Colonic mucosa (tissue), 4 donors: Measurements from ENCODE around the gene ADGRF4. TPM values are rescaled to one million over a fixed set of nuclear protein-coding genes. Genes with fewer than 3 reads are reported as not detected.

ENCODE experiments used
- DNase-seq: peaks from one replicate; pipeline ENCODE4 v3.0.0-alpha.2; 2020
- H3K27ac ChIP-seq: fragments of 200-600 bp; one replicate; pipeline ENCODE4 v1.8.0; 2021
- H3K27me3 ChIP-seq: fragments of 200-600 bp; one replicate; pipeline ENCODE4 v1.8.0; 2021
- H3K36me3 ChIP-seq: fragments of 200-600 bp; one replicate; pipeline ENCODE4 v1.8.0; 2021
- H3K4me1 ChIP-seq: fragments of 200-600 bp; one replicate; pipeline ENCODE4 v1.8.0; 2021; ENCODE audit warnings: mild to moderate bottlenecking
- H3K4me3 ChIP-seq: fragments of 200-600 bp; one replicate; pipeline ENCODE4 v1.8.0; 2021
- H3K9ac ChIP-seq, 2 donors: one replicate each; pipeline ENCODE4 v1.7.0; 2013; ENCODE audit warnings: control low read depth in 2 of 2, low read depth in 2 of 2, low read length in 2 of 2
- H3K9me3 ChIP-seq: fragments of 200-600 bp; one replicate; pipeline ENCODE4 v1.8.0; 2021
- CTCF ChIP-seq: fragments of 200-600 bp; IDR thresholded peaks from one replicate; pipeline ENCODE4 v1.8.0; 2022; ENCODE audit warnings: antibody characterized with exemption, mild to moderate bottlenecking
- intact Hi-C: fragments of 100-400 bp; cut with DNase I; formaldehyde crosslinking; loops from one replicate; pipeline ENCODE4 v1.14.1; 2022
- total RNA-seq, 2 donors: library from RNA; stranded (reverse); fragmentation: NEBNext Ultra II Directional in 1 of 2; extraction: Animal tissue kit (Norgen Biotek cat#: 25700) in 1 of 2; gene quantifications; one replicate each; pipeline ENCODE4 v1.2.1, GENCODE V29; 2021
- donor health status: healthy.
- donor health status: DM: no; HTN: no; CAD: no.
- donor health status: DM: no; HTN: no; CAD: no.

ADGRF4 gene
- total RNA-seq, 2 donors from 2014 or later: 1.6 to 1.9 TPM

DNA sequence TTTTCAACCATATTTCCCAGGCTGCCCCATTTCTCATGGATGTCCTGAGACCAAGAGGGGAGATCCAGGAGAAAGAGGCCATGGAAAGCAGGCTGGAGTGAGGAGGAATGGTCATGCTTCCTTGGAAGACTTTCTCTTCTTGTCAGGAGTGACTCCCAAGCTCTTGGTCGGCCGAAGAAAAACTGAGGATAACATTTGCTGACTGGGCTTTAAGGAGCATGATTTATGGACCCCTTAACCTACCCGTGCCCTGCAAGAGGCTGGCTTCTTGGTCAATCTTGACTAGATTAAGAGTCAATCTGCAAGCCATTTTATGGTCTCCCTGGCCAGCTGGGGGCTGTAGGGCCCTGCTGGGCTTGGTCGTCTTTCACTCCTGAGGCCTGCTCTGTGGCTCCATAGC is 22.8 kb downstream of the ADGRF4 start:
- DNase-seq: no peak
- intact Hi-C loops: no loop called here
- H3K27ac ChIP-seq: no peak overlapping the region
- H3K36me3 ChIP-seq: no peaks in the 10 kb centered on the region
- no peaks in the 10 kb centered on the region for H3K27me3 ChIP-seq
- no peak for TF ChIP-seq CTCF
- H3K4me3 ChIP-seq: no peak overlapping the region
- no peaks in the 10 kb centered on the region for H3K9me3 ChIP-seq
- no peak overlapping the region for H3K9ac ChIP-seq
- H3K4me1 ChIP-seq: no peaks in the 10 kb centered on the region

- no peak overlapping the region for H3K9ac ChIP-seq
- intact Hi-C loops: no loop called here
- no peak for TF ChIP-seq CTCF
- no peaks in the 10 kb centered on the region for H3K27me3 ChIP-seq
- no peak for DNase-seq
- no peak overlapping the region for H3K4me3 ChIP-seq
- H3K36me3 ChIP-seq: no peaks in the 10 kb centered on the region
- no peaks in the 10 kb centered on the region for H3K9me3 ChIP-seq
- no peaks in the 10 kb centered on the region for H3K4me1 ChIP-seq
- no peak overlapping the region for H3K27ac ChIP-seq
Measured at GRCh38 chr6:47722194-47722593, 23.8 kb downstream of the ADGRF4 start.

DNA sequence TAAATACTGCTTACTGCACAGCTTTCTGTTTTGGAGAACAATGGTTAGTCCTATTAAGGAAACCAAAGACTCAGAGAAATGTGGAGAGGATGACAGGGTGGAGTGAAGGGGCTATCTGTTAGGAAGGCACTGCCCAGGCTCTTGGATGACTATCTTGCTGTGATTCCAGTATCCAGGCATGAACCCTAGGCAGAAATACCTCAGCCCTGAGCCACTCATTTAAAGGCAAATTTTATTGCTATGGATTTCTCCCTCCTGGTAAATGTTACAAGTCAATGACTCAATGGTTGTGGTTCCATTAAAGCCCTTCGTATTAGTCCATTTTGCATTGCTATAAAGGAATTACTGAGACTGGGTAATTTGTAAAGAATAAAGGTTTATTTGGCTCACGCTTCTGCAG is 25.9 kb downstream of the ADGRF4 start:
- TF ChIP-seq CTCF: no peak
- Histone ChIP-seq H3K4me1 (no peaks in the 10 kb centered on the region), H3K4me3 (no peak overlapping the region), H3K9me3 (no peaks in the 10 kb centered on the region), H3K36me3 (no peaks in the 10 kb centered on the region), H3K27ac (no peak overlapping the region), H3K9ac (no peak overlapping the region), H3K27me3 (no peaks in the 10 kb centered on the region)
- DNase-seq: no peak
- intact Hi-C loops: no loop called here

- TF ChIP-seq CTCF: no peak
- no peaks in the 10 kb centered on the region for H3K27me3 ChIP-seq
- no peak for DNase-seq
- H3K4me3 ChIP-seq: no peak overlapping the region
- H3K4me1 ChIP-seq: no peaks in the 10 kb centered on the region
- no peak overlapping the region for H3K9ac ChIP-seq
- no peak overlapping the region for H3K27ac ChIP-seq
- H3K36me3 ChIP-seq: no peaks in the 10 kb centered on the region
- H3K9me3 ChIP-seq: no peaks in the 10 kb centered on the region
- intact Hi-C loops: no loop called here
Measured at GRCh38 chr6:47727391-47727790, 29.0 kb downstream of the ADGRF4 start.

GRCh38 chr6:47729019-47729418 is 30.6 kb downstream of the ADGRF4 start:
- H3K4me1 ChIP-seq: no peaks in the 10 kb centered on the region
- H3K27ac ChIP-seq: no peak overlapping the region
- H3K27me3 ChIP-seq: no peaks in the 10 kb centered on the region
- H3K9me3 ChIP-seq: no peaks in the 10 kb centered on the region
- no peak for DNase-seq
- no peak overlapping the region for H3K4me3 ChIP-seq
- TF ChIP-seq CTCF: no peak
- H3K36me3 ChIP-seq: no peaks in the 10 kb centered on the region
- intact Hi-C loops: no loop called here
- no peak overlapping the region for H3K9ac ChIP-seq

DNA sequence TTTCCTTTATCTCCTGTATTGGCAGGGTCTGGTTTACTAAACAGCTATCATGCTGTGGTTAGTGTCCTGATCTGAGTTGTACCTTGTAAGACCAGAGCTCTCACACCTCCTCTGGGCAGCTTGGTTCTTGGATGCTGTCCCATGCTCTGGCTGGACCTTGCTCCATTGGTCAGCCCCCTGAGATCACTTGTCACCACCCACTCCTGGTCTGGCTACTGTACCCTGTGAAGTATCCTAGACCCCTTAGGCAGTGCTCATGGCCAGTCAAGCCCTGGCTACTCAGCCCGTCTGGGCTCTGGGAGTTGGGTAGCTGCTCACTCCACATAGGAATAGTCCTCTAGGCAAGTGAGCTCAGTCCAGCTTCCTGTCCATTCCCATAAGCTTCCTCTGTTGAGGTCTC is 31.1 kb downstream of the ADGRF4 start:
- H3K4me1 ChIP-seq: no peaks in the 10 kb centered on the region

More for the DNA sequence above, 31.1 kb downstream of the ADGRF4 start:
- Histone ChIP-seq H3K4me3 (no peak overlapping the region), H3K36me3 (no peaks in the 10 kb centered on the region), H3K27me3 (no peaks in the 10 kb centered on the region), H3K27ac (no peak overlapping the region), H3K9ac (no peak overlapping the region), H3K9me3 (no peaks in the 10 kb centered on the region)
- no peak for DNase-seq
- intact Hi-C loops: no loop called here
- no peak for TF ChIP-seq CTCF
